Activated T-helper 2 cell treated with anti-CD3 and anti-CD28 coated beads, Interferon-gamma antibody, Interleukin-2, Interleukin-4, amounts not matched to agents 10 μg/mL and 5 μg/mL and 100 μg/mL, durations not matched to agents 14 hours and 24 hours and 36 hours (primary cell): ENCODE data around the gene PLXND1. TPM values are rescaled to one million over a fixed set of nuclear protein-coding genes. Genes with fewer than 3 reads are reported as not detected.
A peak's percentile ranks its signal among the peaks of the same experiment; 100 is the strongest.

Experiments
- DNase-seq: peaks from one replicate; pipeline ENCODE4 v3.0.0; 2021; ENCODE audit warnings: low spot score
- H3K27ac Mint-ChIP-seq: one replicate; pipeline ENCODE4 v1.8.0; 2021; ENCODE audit warnings: mixed read lengths
- H3K27me3 Mint-ChIP-seq: one replicate; pipeline ENCODE4 v1.8.0; 2021; ENCODE audit warnings: low read depth, mixed read lengths
- H3K36me3 Mint-ChIP-seq: one replicate; pipeline ENCODE4 v1.8.0; 2021; ENCODE audit warnings: low read depth, mixed read lengths
- H3K4me1 Mint-ChIP-seq: one replicate; pipeline ENCODE4 v1.8.0; 2021; ENCODE audit warnings: low read depth, mixed read lengths
- H3K4me3 Mint-ChIP-seq: one replicate; pipeline ENCODE4 v1.8.0; 2021; ENCODE audit warnings: low read depth, mild to moderate bottlenecking, moderate library complexity, mixed read lengths
- H3K9me3 Mint-ChIP-seq: one replicate; pipeline ENCODE4 v1.8.0; 2021; ENCODE audit warnings: mixed read lengths
- intact Hi-C: fragments of 100-400 bp; cut with micrococcal nuclease; formaldehyde crosslinking; loops from one replicate; pipeline ENCODE4 v1.15.1; 2023
- total RNA-seq: library from RNA; stranded (reverse); gene quantifications from 2 replicates; pipeline ENCODE4 v1.2.3, GENCODE V29; 2022

PLXND1 gene
- total RNA-seq, 1 donor from 2014 or later, result 1.3 TPM

- Mint-ChIP-seq H3K36me3 (no peaks in the 10 kb centered on the region), H3K27me3 (peaks cover 50% of the 10 kb centered on the region), H3K4me1 (no peaks in the 10 kb centered on the region), H3K9me3 (no peaks in the 10 kb centered on the region), H3K4me3 (no peak overlapping the region), H3K27ac (no peak overlapping the region)
- intact Hi-C loops, result no loop called here
- DNase-seq, result no peak
Observed at GRCh38 chr3:129599607-129600006, 6.9 kb downstream of the PLXND1 start.

GRCh38 chr3:129599073-129599472 lies 7.4 kb downstream of the PLXND1 start:
- no peak overlapping the region for H3K27ac Mint-ChIP-seq
- DNase-seq, result no peak
- H3K4me1 Mint-ChIP-seq, result peaks cover 1% of the 10 kb centered on the region
- no peaks in the 10 kb centered on the region for H3K9me3 Mint-ChIP-seq
- H3K27me3 Mint-ChIP-seq, result peaks cover 48% of the 10 kb centered on the region
- H3K36me3 Mint-ChIP-seq, result no peaks in the 10 kb centered on the region
- intact Hi-C loops, result no loop called here
- no peak overlapping the region for H3K4me3 Mint-ChIP-seq

- Mint-ChIP-seq H3K4me1 (peaks cover 7% of the 10 kb centered on the region), H3K36me3 (no peaks in the 10 kb centered on the region), H3K27ac (no peak overlapping the region), H3K9me3 (no peaks in the 10 kb centered on the region), H3K27me3 (peaks cover 50% of the 10 kb centered on the region), H3K4me3 (no peak overlapping the region)
- no peak for DNase-seq
- intact Hi-C loops, result no loop called here
Observed at GRCh38 chr3:129598484-129598883, 8.0 kb downstream of the PLXND1 start.

- H3K4me3 Mint-ChIP-seq, result no peak overlapping the region
- H3K27me3 Mint-ChIP-seq, result peaks cover 53% of the 10 kb centered on the region
- H3K36me3 Mint-ChIP-seq, result no peaks in the 10 kb centered on the region
- peaks cover 12% of the 10 kb centered on the region for H3K4me1 Mint-ChIP-seq
- no peaks in the 10 kb centered on the region for H3K9me3 Mint-ChIP-seq
- intact Hi-C loops, result no loop called here
- no peak overlapping the region for H3K27ac Mint-ChIP-seq
- no peak for DNase-seq
Observed at GRCh38 chr3:129598000-129598381, 8.5 kb downstream of the PLXND1 start.

- no peak for DNase-seq
- no peaks in the 10 kb centered on the region for H3K9me3 Mint-ChIP-seq
- H3K27ac Mint-ChIP-seq, result no peak overlapping the region
- H3K4me3 Mint-ChIP-seq, result no peak overlapping the region
- H3K4me1 Mint-ChIP-seq, result peaks cover 14% of the 10 kb centered on the region
- intact Hi-C loops, result no loop called here
- peaks cover 51% of the 10 kb centered on the region for H3K27me3 Mint-ChIP-seq
- H3K36me3 Mint-ChIP-seq, result no peaks in the 10 kb centered on the region
Observed at GRCh38 chr3:129597087-129597999, 9.1 kb downstream of the PLXND1 start.

- Mint-ChIP-seq H3K4me3 (no peak overlapping the region), H3K9me3 (no peaks in the 10 kb centered on the region), H3K27ac (no peak overlapping the region), H3K27me3 (peaks cover 53% of the 10 kb centered on the region), H3K36me3 (no peaks in the 10 kb centered on the region), H3K4me1 (peaks cover 14% of the 10 kb centered on the region)
- no peak for DNase-seq
- intact Hi-C loops, result no loop called here
Observed at GRCh38 chr3:129596194-129597086, 10.0 kb downstream of the PLXND1 start.

GRCh38 chr3:129595544-129596193 lies 10.8 kb downstream of the PLXND1 start:
- Mint-ChIP-seq H3K27me3 (peaks cover 55% of the 10 kb centered on the region), H3K36me3 (no peaks in the 10 kb centered on the region)
- DNase-seq, result no peak

GRCh38 chr3:129594907-129595390 lies 11.5 kb downstream of the PLXND1 start:
- Mint-ChIP-seq H3K4me3 (no peak overlapping the region), H3K27me3 (peaks cover 52% of the 10 kb centered on the region), H3K9me3 (no peaks in the 10 kb centered on the region), H3K27ac (no peak overlapping the region), H3K4me1 (peaks cover 14% of the 10 kb centered on the region), H3K36me3 (no peaks in the 10 kb centered on the region)
- intact Hi-C loops, result no loop called here
- DNase-seq, result no peak

More at GRCh38 chr3:129595544-129596193, 10.8 kb downstream of the PLXND1 start:
- Mint-ChIP-seq H3K4me1 (peaks cover 14% of the 10 kb centered on the region), H3K9me3 (no peaks in the 10 kb centered on the region), H3K4me3 (no peak overlapping the region), H3K27ac (no peak overlapping the region)
- intact Hi-C loops, result no loop called here

GRCh38 chr3:129594409-129594808 lies 12.1 kb downstream of the PLXND1 start:
- no peaks in the 10 kb centered on the region for H3K36me3 Mint-ChIP-seq
- intact Hi-C loops, result no loop called here
- no peak overlapping the region for H3K4me3 Mint-ChIP-seq
- peaks cover 14% of the 10 kb centered on the region for H3K4me1 Mint-ChIP-seq
- H3K9me3 Mint-ChIP-seq, result no peaks in the 10 kb centered on the region
- H3K27ac Mint-ChIP-seq, result no peak overlapping the region
- H3K27me3 Mint-ChIP-seq, result peaks cover 50% of the 10 kb centered on the region
- no peak for DNase-seq

- Mint-ChIP-seq H3K27me3 (peaks cover 49% of the 10 kb centered on the region), H3K36me3 (no peaks in the 10 kb centered on the region), H3K9me3 (no peaks in the 10 kb centered on the region), H3K4me1 (peaks cover 14% of the 10 kb centered on the region), H3K27ac (peak overlapping the region; percentile 54), H3K4me3 (peak overlapping the region; percentile 63)
- intact Hi-C loops, result no loop called here
- peak; percentile 54 for DNase-seq
Observed at GRCh38 chr3:129593595-129594339, 12.7 kb downstream of the PLXND1 start.

GRCh38 chr3:129593230-129593594 lies 13.3 kb downstream of the PLXND1 start:
- Mint-ChIP-seq H3K27me3 (peaks cover 45% of the 10 kb centered on the region), H3K27ac (no peak overlapping the region), H3K9me3 (no peaks in the 10 kb centered on the region), H3K4me1 (peaks cover 14% of the 10 kb centered on the region), H3K4me3 (no peak overlapping the region), H3K36me3 (no peaks in the 10 kb centered on the region)
- intact Hi-C loops, result no loop called here
- no peak for DNase-seq
